GM12872 (cell line): ENCODE measurements around the gene GATA1.

Experiments used
- CTCF ChIP-seq: IDR thresholded peaks from 3 replicates; pipeline ENCODE4 v1.5.1; 2011; ENCODE audit warnings: low read depth, mild to moderate bottlenecking, low read length, moderate library complexity; ENCODE audit not compliant: insufficient read depth

GATA1 gene

GRCh38 chrX:48827654-48827968, 41.2 kb downstream of the GATA1 start:
- TF ChIP-seq CTCF, result no peak

- TF ChIP-seq CTCF, result no peak
These were observed 42.8 kb downstream of the GATA1 start for GRCh38 chrX:48829016-48829735.

- no peak for TF ChIP-seq CTCF
These were observed 44.9 kb downstream of the GATA1 start for GRCh38 chrX:48831136-48831908.

- TF ChIP-seq CTCF, result no peak
These were observed 45.5 kb downstream of the GATA1 start for GRCh38 chrX:48831909-48832291.

- no peak for TF ChIP-seq CTCF
These were observed 47.2 kb downstream of the GATA1 start for GRCh38 chrX:48833542-48834138.

GRCh38 chrX:48834383-48834709, 48.0 kb downstream of the GATA1 start:
- TF ChIP-seq CTCF, result no peak

GRCh38 chrX:48835524-48836329, 49.3 kb downstream of the GATA1 start, which contains the start of gene PCSK1N:
Gene PCSK1N, minus strand, starts transcription at chrX:48835610. Its CDS starts 78 bp downstream, at chrX:48835532.
- TF ChIP-seq CTCF, result no peak
